ENCODE data around the gene GET3. TPM values are rescaled to one million over a fixed set of nuclear protein-coding genes. Genes with fewer than 3 reads are reported as not detected.

Gene GET3
- total RNA-seq, 2 donors from 2014 or later = 48.9 to 70.8 TPM

DNA sequence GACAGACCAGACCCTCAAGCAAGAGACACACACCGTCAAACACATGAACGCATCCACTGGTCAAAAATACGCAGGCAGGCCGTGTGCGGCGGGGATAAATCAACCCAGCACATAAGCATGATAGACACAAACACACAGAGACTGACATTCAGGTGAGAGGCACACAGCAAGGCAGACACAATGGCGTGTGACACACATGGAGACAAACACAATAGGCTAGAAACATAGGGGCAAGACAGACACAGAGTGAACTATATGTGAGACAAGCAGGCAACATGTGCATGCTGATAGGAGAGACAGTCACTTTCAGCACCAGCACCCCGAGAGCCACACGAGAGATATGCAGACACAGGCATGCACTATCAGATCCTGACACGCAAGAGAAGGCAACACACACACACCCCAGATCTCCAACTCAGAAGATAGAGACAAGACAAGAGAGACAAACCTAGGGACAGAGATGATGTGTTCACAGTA lies 47.1 kb downstream of the GET3 start:
- no peaks in the 10 kb centered on the region for H3K9me3 Mint-ChIP-seq
- H3K36me3 Mint-ChIP-seq = no peaks in the 10 kb centered on the region
- H3K27ac Mint-ChIP-seq = no peak overlapping the region
- DNase-seq (ENCODE audit: low spot score) (no peak), ATAC-seq (no peak)
- H3K4me3 Mint-ChIP-seq = no peak overlapping the region
- peaks cover 19% of the 10 kb centered on the region in 2 donors for H3K4me1 Mint-ChIP-seq (ENCODE audit: low read depth in 2 of 2)
- no peaks in the 10 kb centered on the region for H3K27me3 Mint-ChIP-seq

DNA sequence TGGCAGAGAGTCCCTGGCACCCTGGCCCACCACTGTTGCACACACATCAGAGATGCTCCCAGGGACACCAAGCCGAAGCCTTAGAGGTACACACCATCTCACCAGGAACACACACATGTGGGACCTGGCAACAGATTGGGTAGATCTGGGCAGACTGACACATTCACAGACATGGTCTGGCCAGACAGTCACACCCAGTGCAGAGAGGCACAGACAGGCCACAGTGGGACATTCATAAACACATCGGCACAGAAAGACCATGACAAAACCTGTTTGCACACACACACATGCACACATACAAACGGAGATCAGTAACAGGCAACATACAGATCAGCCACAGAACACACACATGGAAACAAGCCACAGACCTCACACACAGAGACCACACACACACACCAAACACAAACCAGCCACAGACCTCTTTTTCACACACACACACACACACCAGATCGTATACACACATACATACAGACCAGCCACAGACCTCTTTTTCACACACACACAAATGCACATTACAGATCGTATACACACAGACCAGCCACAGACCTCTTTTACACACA lies 47.7 kb downstream of the GET3 start:
- ATAC-seq (peak in 1 of 2 donors; percentile 1), DNase-seq (ENCODE audit: low spot score) (no peak)
- Mint-ChIP-seq H3K36me3 (no peaks in the 10 kb centered on the region), H3K27me3 (no peaks in the 10 kb centered on the region), H3K9me3 (no peaks in the 10 kb centered on the region), H3K27ac (no peak overlapping the region), H3K4me1 (ENCODE audit: low read depth in 2 of 2) (peaks cover 17% of the 10 kb centered on the region in 2 donors), H3K4me3 (no peak overlapping the region)

DNA sequence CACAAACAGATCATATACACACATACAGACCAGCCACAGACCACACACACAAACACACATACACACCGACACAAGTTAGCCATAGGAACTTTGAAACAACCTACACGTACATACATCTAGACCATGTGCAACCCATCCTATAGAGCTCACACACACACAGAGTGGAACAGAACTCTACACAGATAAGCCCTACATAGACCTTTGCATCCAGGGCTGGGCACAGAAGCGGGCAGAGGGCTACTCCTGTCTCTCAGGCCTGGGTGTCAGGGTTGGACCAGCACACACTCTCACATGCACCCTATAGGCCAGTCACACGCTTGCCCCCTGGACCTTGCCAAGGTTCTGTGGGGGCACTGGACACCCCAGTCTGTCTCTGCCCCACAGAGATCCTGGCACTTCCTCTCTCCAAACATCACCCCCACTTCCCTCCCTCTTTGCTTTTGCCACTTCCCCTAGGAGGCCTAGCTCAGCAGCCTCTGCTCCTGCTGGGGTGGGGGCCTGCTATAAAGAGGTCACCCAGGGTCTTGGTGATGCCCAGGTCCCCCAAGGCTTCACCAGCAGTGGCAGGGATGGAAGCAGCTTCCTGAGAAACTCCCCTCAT lies 48.2 kb downstream of the GET3 start:
- Mint-ChIP-seq H3K27ac (no peak overlapping the region), H3K4me3 (no peak overlapping the region), H3K9me3 (no peaks in the 10 kb centered on the region), H3K27me3 (no peaks in the 10 kb centered on the region), H3K4me1 (ENCODE audit: low read depth in 2 of 2) (peaks cover 20 to 21% of the 10 kb centered on the region in 2 donors), H3K36me3 (no peaks in the 10 kb centered on the region)
- ATAC-seq (no peak), DNase-seq (ENCODE audit: low spot score) (no peak)

DNA sequence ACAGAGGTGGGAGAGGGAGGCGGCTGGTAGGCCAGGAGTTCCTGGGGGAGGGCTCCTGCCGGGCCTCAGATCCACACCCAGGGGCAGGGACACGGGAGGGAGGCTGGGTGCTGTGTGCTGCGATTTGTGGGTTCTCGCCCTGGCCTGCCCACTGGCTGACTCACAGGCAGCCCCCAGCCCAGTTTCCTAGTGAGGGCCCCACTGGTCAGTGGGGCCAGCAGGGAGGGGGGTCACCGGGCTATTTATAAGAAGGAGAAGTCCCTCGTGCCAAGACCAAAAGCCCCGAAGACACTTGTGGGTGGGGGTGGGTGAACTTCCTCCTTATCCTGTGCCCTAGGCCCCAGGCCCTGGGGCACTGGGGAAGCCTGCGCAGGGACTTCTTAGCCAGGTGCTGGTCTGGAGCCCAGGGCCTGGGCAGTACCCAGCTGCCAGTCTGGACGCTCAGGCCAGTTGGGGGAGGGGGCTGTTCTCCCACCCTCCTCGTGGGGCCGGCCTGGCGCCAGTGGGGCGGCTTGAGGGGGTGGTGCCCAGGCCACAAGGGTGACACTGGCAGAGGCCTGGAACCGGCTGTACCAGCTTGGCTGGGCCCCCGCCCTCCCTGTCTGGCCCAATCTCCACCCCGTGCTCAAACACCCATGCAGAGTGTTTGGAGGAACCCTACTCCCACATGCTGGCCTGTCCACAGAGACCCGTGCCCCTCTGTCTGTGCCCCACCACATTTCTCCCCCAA lies 49.0 kb downstream of the GET3 start:
- no peak for DNase-seq (ENCODE audit: low spot score)
- no peak for ATAC-seq
- H3K4me3 Mint-ChIP-seq = no peak overlapping the region
- H3K36me3 Mint-ChIP-seq = no peaks in the 10 kb centered on the region
- no peaks in the 10 kb centered on the region for H3K27me3 Mint-ChIP-seq
- no peak overlapping the region for H3K27ac Mint-ChIP-seq
- peaks cover 27 to 28% of the 10 kb centered on the region in 2 donors for H3K4me1 Mint-ChIP-seq (ENCODE audit: low read depth in 2 of 2)
- no peaks in the 10 kb centered on the region for H3K9me3 Mint-ChIP-seq

DNA sequence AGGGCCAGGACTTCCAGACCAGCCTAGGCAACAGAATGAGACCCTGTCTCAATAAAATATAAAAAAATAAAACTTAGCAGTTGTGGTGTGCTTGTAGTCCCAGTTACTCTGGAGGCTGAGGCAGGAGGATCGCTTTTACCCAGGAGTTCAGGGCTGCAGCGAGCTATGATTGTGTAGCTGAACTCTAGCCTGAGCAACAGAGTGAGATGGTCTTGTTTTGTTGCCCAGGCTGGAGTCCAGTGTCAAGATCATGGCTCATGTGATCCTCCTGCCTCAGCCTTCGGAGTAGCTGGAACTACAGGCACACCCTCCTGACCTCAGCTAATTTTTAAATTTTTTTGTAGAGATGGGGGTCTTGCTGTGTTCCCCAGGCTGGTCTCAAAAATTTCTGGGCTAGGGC lies 49.7 kb downstream of the GET3 start:
- ATAC-seq = no peak
- Mint-ChIP-seq H3K4me3 (no peak overlapping the region), H3K27me3 (no peaks in the 10 kb centered on the region), H3K36me3 (no peaks in the 10 kb centered on the region), H3K27ac (no peak overlapping the region), H3K9me3 (no peaks in the 10 kb centered on the region), H3K4me1 (ENCODE audit: low read depth in 2 of 2) (peaks cover 20 to 28% of the 10 kb centered on the region in 2 donors)
- DNase-seq (ENCODE audit: low spot score) = no peak

DNA sequence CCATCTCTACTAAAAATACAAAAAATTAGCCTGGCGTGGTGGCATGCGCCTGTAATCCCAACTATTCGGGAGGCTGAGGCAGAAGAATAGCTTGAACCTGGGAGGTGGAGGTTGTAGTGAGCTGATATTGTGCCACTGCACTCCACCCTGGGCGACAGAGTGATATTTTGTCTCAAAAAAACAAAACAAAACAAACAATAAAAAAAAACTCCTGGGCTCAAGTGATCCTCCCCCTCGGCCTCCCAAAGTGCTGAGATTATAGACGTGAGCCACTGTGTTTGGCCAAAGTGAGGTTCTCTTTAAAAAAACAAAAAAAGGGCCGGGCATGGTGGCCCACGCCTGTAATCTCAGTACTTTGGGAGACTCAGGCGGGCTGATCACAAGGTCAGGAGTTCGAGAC lies 50.2 kb downstream of the GET3 start:
- no peaks in the 10 kb centered on the region for H3K9me3 Mint-ChIP-seq
- no peak for ATAC-seq

DNA sequence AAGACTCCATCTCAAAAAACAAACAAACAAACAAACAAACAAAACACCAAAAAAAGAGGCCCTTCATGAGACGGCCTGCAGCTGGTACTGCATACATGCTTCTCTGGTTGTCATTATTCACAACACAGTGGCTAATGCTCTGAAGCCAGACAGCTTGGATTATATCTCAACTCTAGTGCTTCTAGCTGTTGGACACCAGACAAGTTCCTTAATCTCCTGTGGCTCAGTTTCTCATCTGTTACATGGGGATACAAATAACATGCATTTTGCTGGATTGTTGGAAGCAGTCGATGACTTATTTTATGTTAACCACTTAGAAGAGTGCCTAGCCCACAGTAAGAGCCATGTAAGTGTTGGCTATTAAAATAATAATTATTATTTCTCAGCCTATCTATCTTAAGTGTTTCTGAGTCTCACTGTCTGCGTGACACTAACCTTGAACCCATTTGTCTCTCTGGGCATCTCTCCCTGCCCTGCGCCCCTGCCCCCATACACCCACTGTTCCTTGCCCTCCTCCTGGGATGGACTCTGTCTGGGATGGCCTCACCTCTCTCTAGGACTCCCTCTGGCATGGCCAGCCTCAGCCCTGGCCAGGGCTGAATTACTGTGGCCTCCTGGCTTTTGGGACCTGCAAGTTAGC lies 50.9 kb downstream of the GET3 start:
- no peaks in the 10 kb centered on the region for H3K9me3 Mint-ChIP-seq
- H3K4me3 Mint-ChIP-seq = peak overlapping the region; percentile 93
- H3K27me3 Mint-ChIP-seq = no peaks in the 10 kb centered on the region
- peak overlapping the region; percentile 89 to 95 for H3K27ac Mint-ChIP-seq
- DNase-seq (ENCODE audit: low spot score) (no peak), ATAC-seq (no peak)
- peaks cover 17 to 25% of the 10 kb centered on the region in 2 donors for H3K4me1 Mint-ChIP-seq (ENCODE audit: low read depth in 2 of 2)
- no peaks in the 10 kb centered on the region for H3K36me3 Mint-ChIP-seq

More for the DNA sequence above, 50.2 kb downstream of the GET3 start:
- Mint-ChIP-seq H3K27ac (no peak overlapping the region), H3K4me1 (ENCODE audit: low read depth in 2 of 2) (peaks cover 17 to 25% of the 10 kb centered on the region in 2 donors), H3K4me3 (no peak overlapping the region), H3K27me3 (no peaks in the 10 kb centered on the region), H3K36me3 (no peaks in the 10 kb centered on the region)
- no peak for DNase-seq (ENCODE audit: low spot score)

DNA sequence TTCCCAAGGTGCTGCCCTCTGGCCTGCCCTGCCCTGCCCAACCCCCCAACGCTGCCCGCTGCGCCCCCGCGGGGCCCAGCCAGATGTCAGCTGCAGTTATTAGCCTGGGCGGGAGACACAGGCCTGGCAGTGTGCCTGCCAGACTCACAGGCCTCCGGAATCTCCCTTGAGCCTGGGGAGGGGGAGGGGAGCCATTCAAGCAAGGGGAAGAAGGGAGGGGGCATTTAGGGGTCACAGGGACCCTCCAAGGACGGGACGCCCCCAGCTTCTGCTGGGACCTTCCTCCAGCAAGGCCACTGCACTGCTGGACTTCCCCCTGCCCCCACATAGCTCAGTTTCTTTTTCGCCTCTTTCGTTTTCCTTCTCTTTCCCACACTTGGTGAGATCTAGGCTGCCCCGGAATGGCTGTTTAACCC lies 51.4 kb downstream of the GET3 start:
- Mint-ChIP-seq H3K27ac (peak overlapping the region; percentile 89 to 95), H3K27me3 (no peaks in the 10 kb centered on the region), H3K36me3 (no peaks in the 10 kb centered on the region), H3K9me3 (no peaks in the 10 kb centered on the region), H3K4me3 (peak overlapping the region; percentile 93), H3K4me1 (ENCODE audit: low read depth in 2 of 2) (peaks cover 17 to 22% of the 10 kb centered on the region in 2 donors)
- ATAC-seq (peak in 1 of 2 donors; percentile 1), DNase-seq (ENCODE audit: low spot score) (peak; percentile 87)

DNA sequence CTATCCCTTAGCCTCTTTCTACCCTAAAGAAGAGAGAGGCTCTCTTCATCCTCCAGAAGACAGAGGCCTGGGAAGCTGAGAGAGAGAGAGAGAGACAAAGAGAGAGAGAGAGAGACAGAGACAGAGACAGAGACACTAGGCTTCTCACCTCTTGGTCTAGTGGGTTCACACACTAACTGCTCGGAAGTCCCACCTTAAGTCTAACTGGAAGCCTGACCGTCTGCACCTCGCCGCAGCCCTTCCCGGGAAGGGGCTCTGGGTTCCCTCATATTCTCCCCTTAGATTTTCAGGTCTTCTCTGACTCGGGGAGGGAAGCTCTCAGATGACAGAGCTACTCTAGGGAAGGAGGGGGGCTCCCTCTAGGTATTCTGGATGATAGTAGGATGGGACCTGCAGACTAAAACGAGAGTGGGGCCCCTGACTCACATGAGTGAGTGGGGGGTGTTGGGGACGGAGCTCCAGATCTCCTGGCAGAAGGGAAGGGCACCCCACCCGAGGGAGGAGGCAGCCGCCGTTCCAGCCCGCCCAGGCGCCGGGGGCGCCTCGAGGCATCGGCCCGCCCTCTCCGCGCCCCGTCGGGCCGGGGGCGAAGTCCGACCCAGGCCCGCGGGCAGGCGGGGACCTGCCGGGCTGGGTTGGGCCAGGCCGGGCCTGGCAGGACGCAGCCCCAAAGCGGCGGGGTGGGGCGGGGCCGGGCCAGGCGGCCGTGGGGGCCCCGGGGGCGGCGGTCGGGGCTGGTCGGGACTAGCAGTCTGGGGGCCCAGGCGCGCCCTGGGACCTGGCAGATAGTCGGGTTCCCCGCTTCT lies 52.0 kb downstream of the GET3 start:
- DNase-seq (ENCODE audit: low spot score) = peak; percentile 74
- peaks cover 21 to 25% of the 10 kb centered on the region in 2 donors for H3K4me1 Mint-ChIP-seq (ENCODE audit: low read depth in 2 of 2)
- peak overlapping the region; percentile 97 for H3K4me3 Mint-ChIP-seq
- peak overlapping the region; percentile 89 to 95 for H3K27ac Mint-ChIP-seq
- ATAC-seq = no peak
- no peaks in the 10 kb centered on the region for H3K9me3 Mint-ChIP-seq
- no peaks in the 10 kb centered on the region for H3K36me3 Mint-ChIP-seq
- no peaks in the 10 kb centered on the region for H3K27me3 Mint-ChIP-seq

DNA sequence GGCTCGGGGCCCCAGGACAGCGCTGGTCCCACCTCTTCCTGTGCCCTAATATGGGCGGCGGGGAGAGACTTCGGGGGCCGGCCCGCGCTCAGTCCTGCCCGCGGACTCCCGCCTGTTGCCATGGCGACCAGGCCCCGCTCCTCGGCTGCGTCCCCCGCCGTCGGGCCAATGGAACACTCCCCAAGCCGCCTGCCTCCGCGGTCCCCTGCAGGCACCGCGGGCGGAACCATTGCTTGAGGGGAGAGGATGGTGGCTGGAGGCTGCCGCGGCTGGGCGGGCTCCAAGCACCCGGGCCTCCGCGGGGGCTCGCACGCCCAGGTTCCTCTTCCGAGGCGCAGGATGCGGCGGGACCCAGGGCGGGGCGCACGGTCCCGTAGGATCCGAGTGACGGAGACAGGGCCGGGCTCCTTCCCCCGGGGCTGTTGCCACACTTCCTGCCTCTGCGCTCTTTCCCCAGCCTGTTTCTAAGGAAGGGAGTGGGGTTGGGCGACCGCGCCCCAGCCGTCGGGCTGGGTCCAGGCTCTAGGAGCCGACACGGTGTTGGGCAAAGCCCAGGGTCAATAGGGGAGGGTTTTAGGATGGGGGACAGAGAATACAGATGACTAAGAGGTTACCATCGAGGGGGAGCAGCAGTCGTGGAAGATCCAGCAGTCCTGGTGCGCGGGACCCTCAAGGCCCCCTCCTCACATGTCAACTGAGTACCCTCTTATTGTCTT lies 52.8 kb downstream of the GET3 start:
- DNase-seq (ENCODE audit: low spot score) (peak; percentile 99), ATAC-seq (peak; percentile 66 to 69)
- H3K9me3 Mint-ChIP-seq = no peaks in the 10 kb centered on the region
- peak overlapping the region; percentile 97 for H3K4me3 Mint-ChIP-seq
- H3K27me3 Mint-ChIP-seq = no peaks in the 10 kb centered on the region
- peaks cover 25 to 29% of the 10 kb centered on the region in 2 donors for H3K4me1 Mint-ChIP-seq (ENCODE audit: low read depth in 2 of 2)
- H3K36me3 Mint-ChIP-seq = no peaks in the 10 kb centered on the region
- H3K27ac Mint-ChIP-seq = peak overlapping the region; percentile 90 to 98

DNA sequence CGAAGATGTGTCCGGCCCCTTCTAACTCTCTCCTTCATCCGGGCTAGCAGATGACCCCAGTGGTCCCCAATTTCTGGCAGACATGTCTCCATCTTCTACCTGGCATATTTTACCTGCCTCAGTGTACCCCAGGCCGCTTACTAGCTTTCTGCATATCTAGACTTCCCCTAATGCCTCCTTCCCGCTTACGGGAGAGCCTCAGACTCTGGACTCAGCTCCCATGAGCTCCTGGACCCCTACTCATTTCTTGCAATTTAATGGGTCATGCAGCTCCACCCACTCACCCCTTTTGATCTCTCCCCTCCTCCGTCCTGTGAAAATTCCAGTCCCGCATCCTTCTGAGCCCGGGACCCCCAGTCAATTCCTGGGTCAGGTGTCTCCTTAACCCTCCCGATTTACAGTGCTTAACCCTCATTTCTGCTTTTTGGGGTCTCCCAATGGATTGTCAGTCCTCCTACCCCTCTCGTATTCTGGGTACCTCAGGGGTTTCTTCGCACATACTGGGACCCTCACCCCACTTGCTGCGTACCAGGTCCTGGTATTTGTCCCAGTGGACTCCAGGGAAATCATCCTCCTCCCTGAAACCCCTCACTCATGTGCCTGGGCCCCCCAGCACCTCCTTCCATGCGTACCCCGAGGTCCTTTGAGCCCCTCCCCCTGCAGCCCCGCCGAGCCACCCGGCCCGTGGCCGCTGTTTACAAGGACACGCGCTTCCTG lies 53.5 kb downstream of the GET3 start:
- ATAC-seq (no peak), DNase-seq (ENCODE audit: low spot score) (no peak)
- Mint-ChIP-seq H3K27ac (peak overlapping the region; percentile 90 to 98), H3K4me3 (peak overlapping the region; percentile 97), H3K4me1 (ENCODE audit: low read depth in 2 of 2) (peaks cover 28 to 31% of the 10 kb centered on the region in 2 donors), H3K27me3 (no peaks in the 10 kb centered on the region), H3K36me3 (no peaks in the 10 kb centered on the region), H3K9me3 (no peaks in the 10 kb centered on the region)

DNA sequence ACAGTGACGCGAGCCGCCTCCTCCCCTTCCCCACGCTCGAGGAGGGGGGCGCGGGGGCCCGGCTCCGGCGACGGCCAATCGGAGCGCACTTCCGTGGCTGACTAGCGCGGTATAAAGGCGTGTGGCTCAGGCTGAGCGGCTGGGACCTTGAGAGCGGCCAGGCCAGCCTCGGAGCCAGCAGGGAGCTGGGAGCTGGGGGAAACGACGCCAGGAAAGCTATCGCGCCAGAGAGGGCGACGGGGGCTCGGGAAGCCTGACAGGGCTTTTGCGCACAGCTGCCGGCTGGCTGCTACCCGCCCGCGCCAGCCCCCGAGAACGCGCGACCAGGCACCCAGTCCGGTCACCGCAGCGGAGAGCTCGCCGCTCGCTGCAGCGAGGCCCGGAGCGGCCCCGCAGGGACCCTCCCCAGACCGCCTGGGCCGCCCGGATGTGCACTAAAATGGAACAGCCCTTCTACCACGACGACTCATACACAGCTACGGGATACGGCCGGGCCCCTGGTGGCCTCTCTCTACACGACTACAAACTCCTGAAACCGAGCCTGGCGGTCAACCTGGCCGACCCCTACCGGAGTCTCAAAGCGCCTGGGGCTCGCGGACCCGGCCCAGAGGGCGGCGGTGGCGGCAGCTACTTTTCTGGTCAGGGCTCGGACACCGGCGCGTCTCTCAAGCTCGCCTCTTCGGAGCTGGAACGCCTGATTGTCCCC lies 54.2 kb downstream of the GET3 start, which contains the start of gene JUNB:
Gene JUNB (plus strand): TSS at position 142 of the 706 bp plus-strand sequence. CDS start 286 bp downstream, at position 428.
- H3K9me3 Mint-ChIP-seq = no peaks in the 10 kb centered on the region
- H3K4me1 Mint-ChIP-seq (ENCODE audit: low read depth in 2 of 2) = peaks cover 35 to 39% of the 10 kb centered on the region in 2 donors
- H3K36me3 Mint-ChIP-seq = no peaks in the 10 kb centered on the region
- DNase-seq (ENCODE audit: low spot score) (peak; percentile 98), ATAC-seq (peak; percentile 62 to 72)
- H3K4me3 Mint-ChIP-seq = peak within 1 kb of the TSS; percentile 97
- no peaks in the 10 kb centered on the region for H3K27me3 Mint-ChIP-seq
- peak within 1 kb of the TSS; percentile 90 to 98 for H3K27ac Mint-ChIP-seq

Measured in natural killer cell treated with Interleukin-12 subunit alpha and Interleukin-12 subunit beta and Interleukin-15 and Interleukin-18, amount 100 ng/mL, for 72 hours (primary cell).